ENCODE data around the gene FXYD7. TPM values are rescaled to one million over a fixed set of nuclear protein-coding genes. Genes with fewer than 3 reads are reported as not detected.
A peak's percentile ranks its signal among the peaks of the same experiment; 100 is the strongest.
"Not testable (repeated sequence)": the region's sequence is repeated elsewhere in the genome, so short reads cannot be mapped to it uniquely, and the experiment has no call there.

FXYD7 gene
- total and polyA plus RNA-seq, 2 experiments from 2014 or later = not detected

DNA sequence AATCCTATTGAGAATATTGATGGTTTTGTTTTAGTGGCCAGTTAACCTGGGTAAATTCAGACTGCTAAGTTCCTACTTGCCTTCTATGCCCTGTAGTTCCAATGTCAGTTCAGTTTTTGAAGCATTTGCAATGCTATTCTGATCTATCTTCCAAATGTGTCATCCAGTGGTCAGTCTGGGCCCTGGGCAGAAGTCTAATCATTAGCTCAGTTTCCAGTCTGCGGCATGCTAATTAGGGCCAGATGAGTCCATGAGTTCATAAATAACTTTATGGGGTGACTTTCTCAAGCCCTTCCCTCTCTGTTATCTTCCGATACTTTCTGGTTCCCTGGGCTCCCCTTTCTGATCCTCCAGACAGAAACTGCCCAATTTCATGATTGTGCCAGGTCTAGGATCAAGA lies 52.8 kb downstream of the FXYD7 start:
- Histone ChIP-seq H4K20me1 (ENCODE audit: insufficient read depth) (no peaks in the 10 kb centered on the region), H3K4me1 (ENCODE audit: insufficient read depth) (peaks cover 9% of the 10 kb centered on the region), H3K27ac (peak overlapping the region; percentile 10; the same call in 1 of the 2 replicates), H2AFZ (no peak overlapping the region), H3K9ac (no peak overlapping the region), H3K4me2 (ENCODE audit: unreplicated experiment) (no peak overlapping the region), H3F3A (ENCODE audit: insufficient read depth) (peaks cover 17% of the 10 kb centered on the region; the same call in 1 of the 2 replicates), H3K4me3 (no peak overlapping the region), H3K79me2 (ENCODE audit: insufficient read depth) (no peaks in the 10 kb centered on the region), H3K9me3 (ENCODE audit: low read depth) (no peaks in the 10 kb centered on the region), H3K27me3 (replicated peaks; ENCODE audit: insufficient read depth) (peaks cover 6% of the 10 kb centered on the region), H3K9me2 (ENCODE audit: insufficient read depth) (no peaks in the 10 kb centered on the region), H3K36me3 (ENCODE audit: low read depth) (no peaks in the 10 kb centered on the region)
- WGBS, 2 experiments (ENCODE audit: low coverage in 1 of 2, low lambda C conversion rate in 2 of 2, missing lambda C conversion rate in 2 of 2) = 8% methylated on average over 2 of the region's 2 CpGs
- in situ Hi-C loops (cut with MboI) = no loop called here
- TF ChIP-seq EZH2 (IDR thresholded peaks at IDR 0.05; ENCODE audit: insufficient read depth, poor library complexity, severe bottlenecking) (no peak), EZH2phosphoT487 (IDR thresholded peaks at IDR 0.05; ENCODE audit: insufficient read depth, low read depth) (no peak)
- peak; percentile 70 for DNase-seq

DNA sequence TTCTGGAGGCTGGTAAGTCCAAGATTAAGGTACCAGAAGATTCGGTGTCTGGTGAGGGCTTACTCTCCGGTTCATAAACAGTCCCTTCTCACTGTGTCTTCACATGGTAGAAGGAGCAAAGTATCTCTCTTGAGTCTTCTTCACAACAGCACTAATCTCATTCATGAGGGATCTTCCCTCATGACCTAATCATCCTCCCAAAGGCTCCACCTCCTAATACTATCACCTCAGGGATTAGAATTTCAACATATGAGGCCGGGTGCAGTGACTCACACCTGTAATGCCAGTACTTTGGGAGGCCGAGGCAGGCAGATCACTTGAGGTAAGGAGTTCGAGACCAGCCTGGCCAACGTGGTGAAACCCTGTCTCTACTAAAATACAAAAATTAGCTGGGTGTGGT lies 53.8 kb downstream of the FXYD7 start:
- H3K9me3 ChIP-seq (ENCODE audit: low read depth); H3K9ac ChIP-seq; H3K36me3 ChIP-seq (ENCODE audit: low read depth); H3K27ac ChIP-seq; in situ Hi-C loops (cut with MboI); H3K9me2 ChIP-seq (ENCODE audit: insufficient read depth); H3K27me3 ChIP-seq (replicated peaks; ENCODE audit: insufficient read depth); H3K4me3 ChIP-seq; H4K20me1 ChIP-seq (ENCODE audit: insufficient read depth); H3K4me1 ChIP-seq (ENCODE audit: insufficient read depth); H3K4me2 ChIP-seq (ENCODE audit: unreplicated experiment); H3K79me2 ChIP-seq (ENCODE audit: insufficient read depth); H2AFZ ChIP-seq: not testable (repeated sequence)
- 58 to 65% methylated on average over 6 of the region's 6 CpGs for WGBS, 2 experiments (ENCODE audit: low coverage in 1 of 2, low lambda C conversion rate in 2 of 2, missing lambda C conversion rate in 2 of 2)
- peak; percentile 31 for DNase-seq
- H3F3A ChIP-seq (ENCODE audit: insufficient read depth) = peaks cover 17% of the 10 kb centered on the region; the same call in 1 of the 2 replicates

DNA sequence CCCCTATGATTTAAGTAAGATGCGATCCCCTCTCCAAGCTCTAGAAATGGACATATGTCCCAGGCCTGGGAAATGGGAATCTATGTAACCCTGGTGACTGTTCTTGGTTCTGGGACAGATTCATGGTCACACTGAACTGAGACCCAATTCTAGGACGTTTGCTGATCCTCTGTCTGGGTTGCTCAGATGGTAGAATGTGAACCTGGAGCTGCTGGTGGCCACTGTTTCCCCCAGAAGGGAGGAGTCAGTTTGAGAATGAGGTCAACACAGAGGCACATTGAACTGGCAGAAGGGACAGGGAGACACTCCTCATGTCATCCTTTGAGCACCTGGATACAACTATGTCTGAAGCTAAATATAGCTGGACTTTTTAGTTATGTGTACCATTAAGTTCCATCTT lies 56.4 kb downstream of the FXYD7 start:
- Histone ChIP-seq H3K4me3 (no peak overlapping the region), H3K9me3 (ENCODE audit: low read depth) (no peaks in the 10 kb centered on the region), H3K9ac (no peak overlapping the region), H2AFZ (no peak overlapping the region), H3F3A (ENCODE audit: insufficient read depth) (peaks cover 17% of the 10 kb centered on the region; the same call in 1 of the 2 replicates), H4K20me1 (ENCODE audit: insufficient read depth) (no peaks in the 10 kb centered on the region), H3K9me2 (ENCODE audit: insufficient read depth) (no peaks in the 10 kb centered on the region), H3K27ac (no peak overlapping the region), H3K79me2 (ENCODE audit: insufficient read depth) (no peaks in the 10 kb centered on the region), H3K36me3 (ENCODE audit: low read depth) (no peaks in the 10 kb centered on the region), H3K4me1 (ENCODE audit: insufficient read depth) (peaks cover 9% of the 10 kb centered on the region), H3K4me2 (ENCODE audit: unreplicated experiment) (no peak overlapping the region), H3K27me3 (replicated peaks; ENCODE audit: insufficient read depth) (peaks cover 6% of the 10 kb centered on the region)
- in situ Hi-C loops (cut with MboI) = no loop called here
- WGBS, 2 experiments (ENCODE audit: low coverage in 1 of 2, low lambda C conversion rate in 2 of 2, missing lambda C conversion rate in 2 of 2) = 45 to 47% methylated on average over 2 of the region's 2 CpGs
- DNase-seq = no peak
- TF ChIP-seq EZH2 (IDR thresholded peaks at IDR 0.05; ENCODE audit: insufficient read depth, poor library complexity, severe bottlenecking) (no peak), EZH2phosphoT487 (IDR thresholded peaks at IDR 0.05; ENCODE audit: insufficient read depth, low read depth) (no peak)

DNA sequence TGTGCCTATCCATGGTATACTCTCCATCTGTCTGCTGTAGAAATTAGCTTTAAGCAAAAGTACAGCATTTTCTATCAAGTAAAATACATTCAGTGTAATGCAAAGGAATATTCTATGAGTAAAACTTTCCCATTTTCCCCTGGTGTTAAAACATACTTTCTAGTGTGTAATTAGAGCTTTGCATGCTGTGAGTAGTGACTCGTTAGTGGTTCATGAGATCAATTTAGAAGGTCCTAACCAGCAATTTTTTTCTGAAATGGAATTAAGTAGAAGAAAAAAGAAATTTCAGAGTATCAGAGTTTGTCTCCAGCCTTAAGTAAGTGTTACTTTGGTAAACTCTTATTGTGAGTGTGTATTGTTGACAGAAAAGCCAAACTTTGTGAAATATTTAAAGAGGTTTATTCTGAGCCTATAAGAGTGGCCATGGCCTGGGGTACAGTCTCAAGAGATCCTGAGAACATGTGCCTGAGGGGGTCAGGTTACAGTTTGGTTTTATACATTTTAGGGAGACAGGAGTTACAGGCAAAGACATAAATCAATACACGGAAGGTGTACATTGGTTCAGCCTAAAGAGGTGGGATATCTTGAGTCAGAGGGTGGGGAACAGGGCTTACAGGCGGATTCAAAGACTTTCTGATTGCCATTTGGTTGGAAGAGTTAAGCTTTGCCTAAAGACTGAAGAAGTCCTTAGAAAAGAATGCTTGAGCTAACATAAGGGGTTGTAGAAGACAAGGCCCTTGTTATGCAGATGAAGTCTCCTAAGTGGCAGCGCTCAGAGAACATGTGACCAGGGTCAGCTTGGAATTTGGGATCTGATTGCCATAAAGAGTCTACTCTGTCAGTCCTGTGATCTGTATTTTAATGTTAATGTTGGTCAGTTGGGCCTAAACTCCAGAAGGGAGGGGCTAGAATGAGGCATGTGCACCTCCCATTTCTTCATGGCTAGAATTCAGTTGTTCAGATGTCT lies 60.0 kb downstream of the FXYD7 start:
- no peak overlapping the region for H3K4me2 ChIP-seq (ENCODE audit: unreplicated experiment)
- H3K4me1 ChIP-seq (ENCODE audit: insufficient read depth) = no peaks in the 10 kb centered on the region
- H3F3A ChIP-seq (ENCODE audit: insufficient read depth) = no peaks in the 10 kb centered on the region
- no peak for DNase-seq
- H4K20me1 ChIP-seq (ENCODE audit: insufficient read depth) = no peaks in the 10 kb centered on the region
- H3K4me3 ChIP-seq = no peak overlapping the region
- no peaks in the 10 kb centered on the region for H3K9me2 ChIP-seq (ENCODE audit: insufficient read depth)
- WGBS, 2 experiments (ENCODE audit: low coverage in 1 of 2, low lambda C conversion rate in 2 of 2, missing lambda C conversion rate in 2 of 2) = 64 to 65% methylated on average over 4 of the region's 4 CpGs
- H3K36me3 ChIP-seq (ENCODE audit: low read depth) = no peaks in the 10 kb centered on the region
- H3K9me3 ChIP-seq (ENCODE audit: low read depth) = no peaks in the 10 kb centered on the region
- H3K9ac ChIP-seq = no peak overlapping the region
- no peak for TF ChIP-seq EZH2phosphoT487 (IDR thresholded peaks at IDR 0.05; ENCODE audit: insufficient read depth, low read depth)
- TF ChIP-seq EZH2 (IDR thresholded peaks at IDR 0.05; ENCODE audit: insufficient read depth, poor library complexity, severe bottlenecking) = no peak
- H2AFZ ChIP-seq = no peak overlapping the region
- no peak overlapping the region for H3K27ac ChIP-seq
- peaks cover 13% of the 10 kb centered on the region for H3K27me3 ChIP-seq (replicated peaks; ENCODE audit: insufficient read depth)
- in situ Hi-C loops (cut with MboI) = no loop called here
- no peaks in the 10 kb centered on the region for H3K79me2 ChIP-seq (ENCODE audit: insufficient read depth)

Small RNAs within 50 kb of the gene (small RNA-seq; reads per million reads assigned to genes)
- gene AC020907.2 (ENCODE audit: low read depth, low replicate concordance) = not detected

Other genes with a start within 250 kb of the FXYD7 start
- 1.5 and 2.2 TPM in 2 replicates for gene ZNF30, start 216.4 kb upstream of the FXYD7 start, total RNA-seq (2014; rRNA removed; shearing (Covaris generic))
- 1.7 and 2.2 TPM in 2 replicates for gene ZNF30, start 216.4 kb upstream of the FXYD7 start, polyA plus RNA-seq (2016; fragmentation: Nextera tagmentation; extraction: Ambion mirVana)
- gene ZNF792, start 179.0 kb upstream of the FXYD7 start, total RNA-seq (2014; rRNA removed; shearing (Covaris generic)) = 1.8 and 3.8 TPM in 2 replicates
- 0.63 and 1.0 TPM in 2 replicates for gene ZNF792, start 179.0 kb upstream of the FXYD7 start, polyA plus RNA-seq (2016; fragmentation: Nextera tagmentation; extraction: Ambion mirVana)
- 17.3 and 20.5 TPM in 2 replicates for gene GRAMD1A, start 142.9 kb upstream of the FXYD7 start, total RNA-seq (2014; rRNA removed; shearing (Covaris generic))
- gene GRAMD1A, start 142.9 kb upstream of the FXYD7 start, polyA plus RNA-seq (2016; fragmentation: Nextera tagmentation; extraction: Ambion mirVana) = 31.7 and 33.8 TPM in 2 replicates
- gene SCN1B, start 112.8 kb upstream of the FXYD7 start, total RNA-seq (2014; rRNA removed; shearing (Covaris generic)) = 1.7 and 2.0 TPM in 2 replicates
- 1.5 and 1.8 TPM in 2 replicates for gene SCN1B, start 112.8 kb upstream of the FXYD7 start, polyA plus RNA-seq (2016; fragmentation: Nextera tagmentation; extraction: Ambion mirVana)
- not detected in 2 replicates for gene HPN, start 101.5 kb upstream of the FXYD7 start, total RNA-seq (2014; rRNA removed; shearing (Covaris generic))
- not detected in 2 replicates for gene HPN, start 101.5 kb upstream of the FXYD7 start, polyA plus RNA-seq (2016; fragmentation: Nextera tagmentation; extraction: Ambion mirVana)
- gene FXYD3, start 27.4 kb upstream of the FXYD7 start, total RNA-seq (2014; rRNA removed; shearing (Covaris generic)) = not detected in 2 replicates
- gene FXYD3, start 27.4 kb upstream of the FXYD7 start, polyA plus RNA-seq (2016; fragmentation: Nextera tagmentation; extraction: Ambion mirVana) = not detected in 2 replicates
- gene LGI4, start 8.2 kb upstream of the FXYD7 start, total RNA-seq (2014; rRNA removed; shearing (Covaris generic)) = 0.86 TPM in 1 of 2 replicates, not detected in the other
- gene LGI4, start 8.2 kb upstream of the FXYD7 start, polyA plus RNA-seq (2016; fragmentation: Nextera tagmentation; extraction: Ambion mirVana) = 0.06 and 0.49 TPM in 2 replicates
- gene FXYD1, start 4.4 kb upstream of the FXYD7 start, total RNA-seq (2014; rRNA removed; shearing (Covaris generic)) = 0.43 TPM in 1 of 2 replicates, not detected in the other
- gene FXYD1, start 4.4 kb upstream of the FXYD7 start, polyA plus RNA-seq (2016; fragmentation: Nextera tagmentation; extraction: Ambion mirVana) = 1.2 and 1.9 TPM in 2 replicates
- 209 and 233 TPM in 2 replicates for gene FXYD5, start 11.5 kb downstream of the FXYD7 start, total RNA-seq (2014; rRNA removed; shearing (Covaris generic))
- 496 and 515 TPM in 2 replicates for gene FXYD5, start 11.5 kb downstream of the FXYD7 start, polyA plus RNA-seq (2016; fragmentation: Nextera tagmentation; extraction: Ambion mirVana)
- gene FAM187B, start 85.5 kb downstream of the FXYD7 start, total RNA-seq (2014; rRNA removed; shearing (Covaris generic)) = not detected in 2 replicates
- not detected in 2 replicates for gene FAM187B, start 85.5 kb downstream of the FXYD7 start, polyA plus RNA-seq (2016; fragmentation: Nextera tagmentation; extraction: Ambion mirVana)
- not detected in 2 replicates for gene LSR, start 105.7 kb downstream of the FXYD7 start, total RNA-seq (2014; rRNA removed; shearing (Covaris generic))
- gene LSR, start 105.7 kb downstream of the FXYD7 start, polyA plus RNA-seq (2016; fragmentation: Nextera tagmentation; extraction: Ambion mirVana) = 2.7 and 3.1 TPM in 2 replicates
- gene USF2, start 125.7 kb downstream of the FXYD7 start, total RNA-seq (2014; rRNA removed; shearing (Covaris generic)) = 55.8 and 64.6 TPM in 2 replicates
- 10.4 and 10.9 TPM in 2 replicates for gene USF2, start 125.7 kb downstream of the FXYD7 start, polyA plus RNA-seq (2016; fragmentation: Nextera tagmentation; extraction: Ambion mirVana)
- not detected in 2 replicates for gene HAMP, start 139.3 kb downstream of the FXYD7 start, total RNA-seq (2014; rRNA removed; shearing (Covaris generic))
- gene HAMP, start 139.3 kb downstream of the FXYD7 start, polyA plus RNA-seq (2016; fragmentation: Nextera tagmentation; extraction: Ambion mirVana) = not detected in 2 replicates
- gene MAG, start 148.9 kb downstream of the FXYD7 start, total RNA-seq (2014; rRNA removed; shearing (Covaris generic)) = not detected in 2 replicates
- gene MAG, start 148.9 kb downstream of the FXYD7 start, polyA plus RNA-seq (2016; fragmentation: Nextera tagmentation; extraction: Ambion mirVana) = not detected in 2 replicates
- gene CD22, start 185.9 kb downstream of the FXYD7 start, total RNA-seq (2014; rRNA removed; shearing (Covaris generic)) = not detected in 2 replicates
- 0.16 and 0.28 TPM in 2 replicates for gene CD22, start 185.9 kb downstream of the FXYD7 start, polyA plus RNA-seq (2016; fragmentation: Nextera tagmentation; extraction: Ambion mirVana)
- not detected in 2 replicates for gene FFAR1, start 204.6 kb downstream of the FXYD7 start, total RNA-seq (2014; rRNA removed; shearing (Covaris generic))
- gene FFAR1, start 204.6 kb downstream of the FXYD7 start, polyA plus RNA-seq (2016; fragmentation: Nextera tagmentation; extraction: Ambion mirVana) = not detected in 2 replicates
- not detected in 2 replicates for gene FFAR3, start 215.2 kb downstream of the FXYD7 start, total RNA-seq (2014; rRNA removed; shearing (Covaris generic))
- gene FFAR3, start 215.2 kb downstream of the FXYD7 start, polyA plus RNA-seq (2016; fragmentation: Nextera tagmentation; extraction: Ambion mirVana) = not detected in 2 replicates
- not detected in 2 replicates for gene GPR42, start 227.8 kb downstream of the FXYD7 start, total RNA-seq (2014; rRNA removed; shearing (Covaris generic))
- gene GPR42, start 227.8 kb downstream of the FXYD7 start, polyA plus RNA-seq (2016; fragmentation: Nextera tagmentation; extraction: Ambion mirVana) = not detected in 2 replicates

All from GM23248 (cell line).